ENCODE results near the gene HLF.
A peak's percentile ranks its signal among the peaks of the same experiment; 100 is the strongest.

The HLF gene

GRCh38 chr17:55275894-55276804 lies 11.4 kb downstream of the HLF start:
- DNase-seq: no peak

- no peak for DNase-seq
Observed at GRCh38 chr17:55278173-55278961, 13.6 kb downstream of the HLF start.

- no peak for DNase-seq
Observed at GRCh38 chr17:55279203-55279602, 14.4 kb downstream of the HLF start.

- no peak for DNase-seq
Observed at GRCh38 chr17:55279788-55280187, 15.0 kb downstream of the HLF start.

DNA sequence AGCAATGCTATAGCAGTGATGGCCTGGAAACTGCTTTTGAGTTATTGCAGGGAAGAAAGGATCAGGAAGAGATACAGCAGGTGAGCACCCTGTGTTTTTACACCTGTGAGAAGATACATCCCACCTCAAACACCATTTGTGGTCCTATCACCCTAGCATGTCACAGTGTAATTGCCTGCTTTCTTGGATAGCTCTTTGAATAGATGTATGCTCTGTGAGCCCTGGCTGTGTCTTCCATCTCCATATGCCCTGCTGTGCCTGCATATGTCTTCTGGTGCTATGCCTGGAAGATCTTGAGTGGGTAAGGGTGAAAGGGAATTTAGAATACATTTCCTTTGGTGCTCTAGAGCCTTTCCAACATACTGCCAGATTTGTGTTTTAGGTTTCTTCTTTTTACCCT lies 15.5 kb downstream of the HLF start:
- no peak for DNase-seq

DNA sequence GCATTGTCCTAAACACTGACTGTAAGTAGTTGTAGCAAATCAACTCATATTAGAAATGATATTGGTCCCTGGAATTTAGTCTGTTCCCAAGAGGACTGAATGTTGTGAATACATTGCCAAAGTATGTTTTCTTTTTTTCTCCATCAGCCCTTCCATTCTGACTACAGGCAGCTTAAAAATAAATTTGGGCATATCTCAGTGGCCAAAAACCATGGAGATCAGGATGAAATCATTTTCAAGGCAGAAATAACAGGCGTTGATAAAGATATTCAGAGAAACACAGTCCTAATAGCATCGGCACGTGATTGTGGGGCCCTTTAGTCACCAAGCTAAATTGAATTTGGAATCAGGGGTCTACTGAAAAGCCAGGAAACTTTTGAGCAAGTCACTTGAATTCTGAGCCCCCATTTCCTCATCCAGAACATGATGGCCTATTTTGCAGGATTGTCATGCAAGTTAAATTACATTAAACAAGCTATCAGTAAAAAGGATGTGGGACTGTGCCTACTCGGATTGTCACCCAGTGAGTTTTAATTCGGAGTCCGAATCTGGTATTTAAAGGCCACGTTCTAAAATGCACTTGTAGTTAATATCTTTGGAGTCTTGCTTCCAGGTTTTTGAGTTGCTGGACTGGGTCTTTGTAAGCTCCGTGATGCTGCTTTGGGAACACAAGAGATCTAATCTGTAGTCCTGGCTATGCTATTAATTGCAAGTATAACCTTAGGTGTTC lies 17.1 kb downstream of the HLF start:
- peak; percentile 63 for DNase-seq

DNA sequence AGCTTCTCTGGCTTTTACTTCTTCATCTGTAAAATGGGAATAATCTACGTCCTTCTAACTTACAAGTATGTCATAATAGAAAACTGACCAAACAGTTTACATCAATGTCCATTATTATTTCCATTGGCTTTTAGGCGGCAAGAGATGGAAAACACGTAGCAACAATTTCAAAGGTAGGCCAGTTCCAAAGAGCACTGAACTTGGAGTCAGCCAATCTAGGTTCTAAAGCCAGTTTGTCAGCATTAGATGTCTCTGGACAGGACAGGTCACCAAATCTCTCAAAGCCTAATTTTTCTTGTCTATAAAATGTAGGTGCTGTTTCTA lies 17.6 kb downstream of the HLF start:
- DNase-seq: no peak

DNA sequence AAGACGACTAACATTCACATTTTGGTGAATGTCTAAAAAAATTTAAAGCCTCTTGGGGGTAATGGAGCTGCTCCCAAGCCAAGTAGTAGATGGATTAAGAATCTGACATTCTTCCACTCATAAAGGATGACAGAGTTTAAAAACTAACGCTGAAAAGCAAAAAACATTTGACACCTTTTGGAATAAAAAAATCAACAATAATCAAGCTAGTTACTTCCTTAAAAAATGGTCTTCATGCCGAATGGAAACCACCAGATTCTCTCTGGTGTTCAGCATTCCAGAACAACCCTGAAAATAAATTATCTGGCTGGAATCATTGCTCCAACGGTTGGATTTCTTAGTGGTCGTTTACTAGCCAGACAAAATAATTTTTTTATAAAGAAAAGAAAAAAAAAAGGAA lies 18.0 kb downstream of the HLF start:
- DNase-seq: no peak

DNA sequence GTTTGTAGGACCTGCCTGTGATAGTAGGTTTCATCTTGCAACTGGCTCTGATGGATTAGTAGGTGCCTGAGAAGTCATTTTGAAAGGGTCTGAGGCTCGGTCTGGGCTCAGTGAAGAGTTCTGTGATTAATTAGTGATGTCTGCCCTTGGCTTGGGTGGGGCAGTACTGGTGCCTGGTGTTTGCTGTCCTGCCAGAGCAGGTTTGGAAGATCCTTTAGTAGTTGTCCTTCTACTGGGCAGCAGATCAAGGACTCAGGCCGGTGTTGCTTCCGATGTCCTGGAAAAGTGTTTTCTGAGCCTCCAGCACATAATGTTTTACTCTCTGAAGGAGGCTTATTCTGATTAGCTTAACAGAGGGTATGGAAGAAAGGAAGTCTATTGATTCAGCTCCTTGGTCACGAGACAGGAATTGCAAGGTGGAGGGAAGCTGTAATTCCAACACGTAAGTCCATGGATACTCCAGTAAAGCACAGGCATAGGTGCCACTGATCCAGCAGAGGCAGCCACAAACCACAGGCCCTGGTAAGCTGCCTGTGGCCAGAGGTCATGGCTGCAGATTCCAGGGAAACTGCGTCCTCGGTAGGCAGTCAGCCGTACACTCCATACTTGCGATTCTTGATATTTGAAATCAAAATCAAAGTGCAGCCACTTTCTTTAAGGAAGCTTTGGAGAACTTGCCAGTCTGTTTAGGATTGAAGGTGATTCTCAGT lies 18.7 kb downstream of the HLF start:
- no peak for DNase-seq

DNA sequence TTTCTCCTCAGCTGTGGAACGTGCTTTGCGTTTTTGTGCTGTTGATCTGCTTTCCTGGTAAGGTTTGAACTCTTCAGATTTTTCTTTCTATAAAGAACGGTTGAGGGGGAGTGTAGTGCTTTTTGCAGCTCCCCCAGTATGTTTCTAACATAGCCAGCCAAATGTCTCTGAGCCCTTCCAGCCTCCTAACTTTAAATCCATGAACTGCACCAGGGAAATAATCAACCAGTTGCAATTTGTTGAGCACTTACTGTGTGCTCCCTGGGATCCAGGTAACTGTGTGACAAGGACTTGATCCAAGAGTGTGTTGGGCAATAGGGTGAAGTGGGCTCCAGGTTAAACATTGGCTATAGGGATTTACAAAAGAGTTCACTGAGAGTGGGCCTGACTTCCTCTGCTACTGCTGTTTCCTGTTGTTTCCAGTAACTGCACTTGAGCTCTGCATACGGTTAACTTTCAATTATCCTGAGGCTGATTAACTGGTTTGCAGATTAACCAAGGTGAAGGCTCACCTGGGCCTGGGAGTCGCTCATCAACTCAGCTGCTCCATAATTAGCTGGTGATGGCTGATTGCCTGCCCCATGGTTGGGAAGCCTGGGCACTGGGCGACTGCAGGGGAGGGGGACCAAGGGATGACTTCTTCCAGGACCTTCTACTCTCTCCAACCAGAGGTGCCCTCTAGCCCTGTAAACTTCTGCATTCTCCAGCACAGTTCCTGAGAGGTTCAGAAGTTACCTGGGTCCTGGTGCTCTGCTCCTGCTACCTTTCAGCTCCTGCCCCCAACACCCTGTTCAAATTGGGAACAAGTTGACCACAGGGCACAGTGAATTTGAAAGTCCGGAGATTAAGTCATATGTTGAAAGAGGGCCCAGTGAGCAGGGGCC lies 19.5 kb downstream of the HLF start:
- DNase-seq: no peak

DNA sequence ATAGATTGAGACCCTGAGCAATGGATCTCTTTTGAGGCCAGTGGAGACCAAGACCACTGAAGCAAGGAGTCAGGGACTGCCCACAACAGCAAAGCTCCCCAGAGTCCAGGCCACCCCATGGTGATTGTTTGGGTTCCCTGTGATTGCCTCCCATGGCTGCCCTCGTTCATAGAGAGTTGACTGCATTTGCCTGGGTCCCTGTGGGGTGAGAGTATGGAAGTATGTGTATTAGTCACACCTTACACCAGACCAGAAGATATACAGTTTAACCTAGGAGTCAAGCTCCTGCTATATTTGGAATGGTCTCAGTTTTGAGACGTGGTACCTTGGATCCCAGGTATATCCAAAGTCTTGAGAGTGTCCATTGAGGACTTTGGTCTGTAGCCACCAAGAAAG lies 20.2 kb downstream of the HLF start:
- peak; percentile 5 for DNase-seq

DNA sequence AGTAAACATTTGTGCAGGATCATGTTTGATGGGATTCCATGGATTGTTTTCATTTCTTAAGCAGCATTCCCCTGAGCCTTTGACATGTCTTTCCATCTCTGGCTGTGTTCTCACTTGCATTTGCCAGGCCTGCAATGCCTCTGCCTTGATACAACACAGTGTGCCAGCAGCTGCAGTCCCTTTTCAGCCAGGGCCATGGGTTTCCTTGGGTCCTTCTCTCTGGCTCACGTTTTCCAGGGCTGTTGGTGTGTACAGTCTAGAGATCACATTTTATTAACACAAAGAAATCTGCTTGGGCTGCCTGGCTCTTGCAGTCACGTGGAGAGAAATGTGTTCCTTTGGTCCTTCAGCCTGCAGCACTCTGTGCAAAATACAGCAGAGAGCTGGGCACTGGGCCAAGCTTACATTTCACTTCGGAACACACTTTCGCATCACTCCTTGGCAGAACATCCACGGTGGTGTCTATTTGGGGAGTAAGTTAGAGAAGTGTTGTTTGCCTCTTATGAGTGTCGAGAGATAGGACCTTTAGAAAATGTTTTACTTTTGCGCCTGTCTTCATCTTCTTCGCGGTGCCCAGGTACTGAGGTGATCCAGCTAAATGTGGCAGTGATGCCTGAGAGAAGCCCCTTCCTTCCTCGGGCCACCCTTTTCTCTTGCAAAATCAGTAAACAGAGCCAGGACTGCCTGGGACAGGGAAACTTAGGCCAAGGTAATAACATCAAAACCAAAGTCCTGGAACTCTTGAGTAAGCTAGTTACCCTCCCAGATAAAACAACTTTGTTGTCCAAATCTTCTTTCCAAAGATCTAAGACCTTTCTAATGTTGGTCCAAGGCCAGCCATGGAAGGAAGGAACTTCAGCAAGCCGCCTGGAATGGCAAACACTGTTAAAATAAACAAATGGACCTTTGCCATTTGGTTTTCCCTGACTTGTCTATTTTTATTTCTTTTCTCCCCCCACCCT lies 20.9 kb downstream of the HLF start:
- peak; percentile 39 for DNase-seq

GRCh38 chr17:55286681-55287589 lies 22.2 kb downstream of the HLF start:
- peak; percentile 52 for DNase-seq

DNA sequence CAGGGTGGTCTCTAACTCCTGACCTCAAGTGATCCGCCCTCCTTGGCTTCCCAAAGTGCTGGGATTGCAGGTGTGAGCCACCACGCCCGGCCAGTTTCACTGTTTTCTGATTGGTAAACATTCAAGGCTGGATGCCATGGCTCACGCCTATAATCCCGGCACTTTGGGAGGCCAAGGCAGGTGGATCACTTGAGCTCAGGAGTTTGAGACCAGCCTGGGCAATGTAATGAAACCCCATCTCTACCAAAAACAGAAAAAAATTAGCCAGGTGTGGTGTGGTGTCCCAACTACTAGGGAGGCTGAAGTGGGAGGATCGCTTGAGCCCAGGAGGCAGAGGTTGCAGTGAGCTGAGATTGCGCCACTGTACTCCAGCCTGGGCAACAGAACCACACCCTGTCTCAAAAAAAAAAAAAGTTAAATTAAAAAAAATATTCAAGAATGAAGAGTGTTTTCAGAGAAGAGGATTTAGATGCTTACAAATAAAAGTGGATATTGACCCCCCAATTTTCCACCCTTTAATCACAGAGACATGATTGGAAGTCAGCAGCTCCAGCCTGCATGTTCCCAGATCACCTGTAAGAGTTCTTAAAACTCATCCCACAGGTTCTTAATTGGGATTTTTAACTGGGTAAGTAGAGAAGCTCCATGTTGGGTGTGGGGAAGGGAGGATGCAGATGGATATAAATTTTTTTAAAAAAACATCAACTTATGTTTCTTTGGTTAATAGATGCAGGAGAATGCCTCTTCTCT lies 23.8 kb downstream of the HLF start:
- no peak for DNase-seq

DNA sequence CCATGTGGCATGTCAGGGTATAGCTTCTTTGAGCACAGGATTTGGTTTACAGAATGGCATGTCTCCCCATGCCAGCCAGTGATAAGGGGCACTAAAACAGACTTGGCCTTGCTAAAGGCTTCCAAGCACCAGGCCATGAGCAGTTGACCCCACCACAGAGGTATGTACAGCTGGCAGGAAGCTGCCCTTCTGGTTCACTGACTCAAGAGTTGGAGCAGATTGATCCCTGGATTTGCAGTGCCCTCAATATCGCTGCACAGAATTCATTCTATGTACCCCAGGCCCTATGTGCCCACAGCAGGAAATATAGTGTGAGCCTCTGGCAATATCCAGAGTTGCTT lies 24.3 kb downstream of the HLF start:
- DNase-seq: no peak

DNA sequence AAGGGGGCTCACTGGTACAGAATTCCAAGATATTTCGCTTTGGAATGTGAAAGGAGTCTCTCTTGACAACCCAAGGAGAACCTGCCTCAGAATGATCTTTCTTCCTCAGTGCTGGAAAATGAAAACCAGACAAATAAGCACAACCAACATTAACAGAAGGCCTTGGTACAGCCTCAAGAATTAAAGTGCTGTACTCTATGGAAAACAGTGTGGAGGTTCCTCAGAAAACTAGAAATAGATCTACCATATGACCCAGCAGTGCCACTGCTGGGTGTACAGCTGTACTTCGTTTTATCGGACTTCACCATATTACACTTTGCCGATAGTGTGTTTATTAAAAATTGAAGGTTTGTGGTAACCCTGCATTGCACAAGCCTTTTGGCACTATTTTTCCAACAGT lies 25.2 kb downstream of the HLF start:
- no peak for DNase-seq

DNA sequence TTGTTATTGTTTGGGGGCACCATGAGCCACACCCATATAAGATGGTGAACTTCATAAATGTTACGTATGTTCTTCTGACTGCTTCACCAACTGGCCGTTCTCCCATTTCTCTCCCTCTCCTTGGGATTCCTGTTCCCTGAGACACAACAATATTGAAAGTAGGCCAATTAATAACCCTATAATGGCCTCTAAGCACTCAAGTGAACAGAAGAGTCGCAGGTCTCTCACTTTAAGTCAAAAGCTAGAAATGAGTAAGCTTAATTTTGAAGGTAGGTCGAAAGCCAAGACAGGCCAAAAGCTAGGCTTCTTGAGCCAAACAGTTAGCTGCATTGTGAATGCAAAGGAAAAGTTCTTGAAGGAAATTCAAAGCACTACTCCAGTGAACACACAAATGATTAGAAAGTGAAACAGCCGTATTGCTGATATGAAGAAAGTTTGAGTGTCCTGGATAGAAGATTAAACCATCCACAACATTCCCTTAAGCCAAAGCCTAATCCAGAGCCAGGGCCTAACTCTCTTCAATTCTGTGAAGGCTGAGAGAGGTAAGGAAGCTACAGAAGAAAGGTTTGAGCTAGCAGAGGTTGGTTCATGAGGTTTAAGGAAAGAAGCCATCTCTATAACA lies 25.8 kb downstream of the HLF start:
- DNase-seq: no peak

- no peak for DNase-seq
Observed at GRCh38 chr17:55291114-55291507, 26.4 kb downstream of the HLF start.
